Measurements from ENCODE around the gene GPHN. TPM values are rescaled to one million over a fixed set of nuclear protein-coding genes. Genes with fewer than 3 reads are reported as not detected.
"Not testable (repeated sequence)": the region's sequence is repeated elsewhere in the genome, so short reads cannot be mapped to it uniquely, and the experiment has no call there.

GPHN gene
- total RNA-seq, 2 experiments from 2014 or later, result 10.0 to 10.7 TPM

GRCh38 chr14:66540038-66540437, 32.1 kb downstream of the GPHN start:
- ATAC-seq (ENCODE audit: poor library complexity) (no peak), DNase-seq (no peak)
- ChIA-PET POLR2A (no interaction called here), CTCF (no interaction called here)
- Histone ChIP-seq H3K4me3 (ENCODE audit: low read length) (no peak overlapping the region), H3K9me3 (ENCODE audit: control insufficient read depth in 1 of 2, insufficient read depth in 1 of 2, low read length in 2 of 2) (no peaks in the 10 kb centered on the region), H3K27ac (ENCODE audit: low read depth in 1 of 2, low read length in 2 of 2) (no peak overlapping the region), H3K4me1 (ENCODE audit: insufficient read depth, low read length) (no peaks in the 10 kb centered on the region), H3K36me3 (ENCODE audit: insufficient read depth, low read length) (no peaks in the 10 kb centered on the region), H3K27me3 (ENCODE audit: control insufficient read depth in 1 of 2, insufficient read depth in 2 of 2, low read length in 2 of 2) (no peaks in the 10 kb centered on the region)
- Mint-ChIP-seq H3K9me3 (no peaks in the 10 kb centered on the region), H3K27ac (no peak overlapping the region), H3K4me3 (no peak overlapping the region), H3K27me3 (no peaks in the 10 kb centered on the region), H3K36me3 (ENCODE audit: low read depth) (no peaks in the 10 kb centered on the region), H3K4me1 (ENCODE audit: low read depth) (peaks cover 31% of the 10 kb centered on the region)
- intact Hi-C loops (cut with DNase I, micrococcal nuclease), result no loop called here
- no peak for TF ChIP-seq CTCF (IDR thresholded peaks at IDR 0.05)

GRCh38 chr14:66541627-66542026, 33.7 kb downstream of the GPHN start:
- Mint-ChIP-seq H3K27ac (no peak overlapping the region), H3K27me3 (no peaks in the 10 kb centered on the region), H3K36me3 (ENCODE audit: low read depth) (no peaks in the 10 kb centered on the region), H3K4me3 (no peak overlapping the region), H3K9me3 (no peaks in the 10 kb centered on the region), H3K4me1 (ENCODE audit: low read depth) (peaks cover 24% of the 10 kb centered on the region)
- Histone ChIP-seq H3K4me1 (ENCODE audit: insufficient read depth, low read length) (no peaks in the 10 kb centered on the region), H3K4me3 (ENCODE audit: low read length) (no peak overlapping the region), H3K9me3 (ENCODE audit: control insufficient read depth in 1 of 2, insufficient read depth in 1 of 2, low read length in 2 of 2) (peaks cover 0 to 7% of the 10 kb centered on the region in 2 experiments), H3K27ac (ENCODE audit: low read depth in 1 of 2, low read length in 2 of 2) (no peak overlapping the region), H3K36me3 (ENCODE audit: insufficient read depth, low read length) (no peaks in the 10 kb centered on the region), H3K27me3 (ENCODE audit: control insufficient read depth in 1 of 2, insufficient read depth in 2 of 2, low read length in 2 of 2) (no peaks in the 10 kb centered on the region)
- ChIA-PET CTCF (no interaction called here), POLR2A (no interaction called here)
- no peak for TF ChIP-seq CTCF (IDR thresholded peaks at IDR 0.05)
- ATAC-seq (ENCODE audit: poor library complexity) (no peak), DNase-seq (no peak)
- intact Hi-C loops (cut with DNase I, micrococcal nuclease), result no loop called here

GRCh38 chr14:66543996-66544395, 36.0 kb downstream of the GPHN start:
- Mint-ChIP-seq H3K36me3 (ENCODE audit: low read depth) (no peaks in the 10 kb centered on the region), H3K4me1 (ENCODE audit: low read depth) (peaks cover 9% of the 10 kb centered on the region), H3K9me3 (no peaks in the 10 kb centered on the region), H3K4me3 (no peak overlapping the region), H3K27me3 (no peaks in the 10 kb centered on the region), H3K27ac (no peak overlapping the region)
- H3K36me3 ChIP-seq (ENCODE audit: insufficient read depth, low read length), result no peaks in the 10 kb centered on the region
- DNase-seq, result no peak
- no peak overlapping the region for H3K27ac ChIP-seq (ENCODE audit: low read depth in 1 of 2, low read length in 2 of 2)
- no peaks in the 10 kb centered on the region for H3K4me1 ChIP-seq (ENCODE audit: insufficient read depth, low read length)
- peaks cover 0 to 7% of the 10 kb centered on the region in 2 experiments for H3K9me3 ChIP-seq (ENCODE audit: control insufficient read depth in 1 of 2, insufficient read depth in 1 of 2, low read length in 2 of 2)
- no peak overlapping the region for H3K4me3 ChIP-seq (ENCODE audit: low read length)
- H3K27me3 ChIP-seq (ENCODE audit: control insufficient read depth in 1 of 2, insufficient read depth in 2 of 2, low read length in 2 of 2), result no peaks in the 10 kb centered on the region
- CTCF ChIA-PET, result no interaction called here
- TF ChIP-seq CTCF (IDR thresholded peaks at IDR 0.05), result no peak
- POLR2A ChIA-PET, result no interaction called here
- intact Hi-C loops (cut with DNase I, micrococcal nuclease), result no loop called here
- no peak for ATAC-seq (ENCODE audit: poor library complexity)

- H3K36me3 Mint-ChIP-seq (ENCODE audit: low read depth); ATAC-seq (ENCODE audit: poor library complexity); H3K36me3 ChIP-seq (ENCODE audit: insufficient read depth, low read length); intact Hi-C loops (cut with DNase I, micrococcal nuclease); H3K4me3 ChIP-seq (ENCODE audit: low read length); H3K9me3 Mint-ChIP-seq; H3K27me3 ChIP-seq (ENCODE audit: control insufficient read depth in 1 of 2, insufficient read depth in 2 of 2, low read length in 2 of 2); H3K27me3 Mint-ChIP-seq; H3K27ac ChIP-seq (ENCODE audit: low read depth in 1 of 2, low read length in 2 of 2); H3K4me3 Mint-ChIP-seq; H3K4me1 Mint-ChIP-seq (ENCODE audit: low read depth); POLR2A ChIA-PET; H3K9me3 ChIP-seq (ENCODE audit: control insufficient read depth in 1 of 2, insufficient read depth in 1 of 2, low read length in 2 of 2); DNase-seq; H3K4me1 ChIP-seq (ENCODE audit: insufficient read depth, low read length); CTCF ChIA-PET; H3K27ac Mint-ChIP-seq: not testable (repeated sequence)
Measured at GRCh38 chr14:66545191-66545590, 37.2 kb downstream of the GPHN start.

- H3K4me3 ChIP-seq (ENCODE audit: low read length); H3K9me3 ChIP-seq (ENCODE audit: control insufficient read depth in 1 of 2, insufficient read depth in 1 of 2, low read length in 2 of 2); H3K36me3 ChIP-seq (ENCODE audit: insufficient read depth, low read length); POLR2A ChIA-PET; H3K36me3 Mint-ChIP-seq (ENCODE audit: low read depth); H3K27me3 ChIP-seq (ENCODE audit: control insufficient read depth in 1 of 2, insufficient read depth in 2 of 2, low read length in 2 of 2); H3K27me3 Mint-ChIP-seq; H3K27ac Mint-ChIP-seq; H3K4me3 Mint-ChIP-seq; H3K27ac ChIP-seq (ENCODE audit: low read depth in 1 of 2, low read length in 2 of 2); H3K9me3 Mint-ChIP-seq; DNase-seq; H3K4me1 ChIP-seq (ENCODE audit: insufficient read depth, low read length); intact Hi-C loops (cut with DNase I, micrococcal nuclease); ATAC-seq (ENCODE audit: poor library complexity); CTCF ChIA-PET; H3K4me1 Mint-ChIP-seq (ENCODE audit: low read depth): not testable (repeated sequence)
Measured at GRCh38 chr14:66545751-66546150, 37.8 kb downstream of the GPHN start.
